ENCODE results near the gene RABL2A.
"Not testable (repeated sequence)": the region's sequence is repeated elsewhere in the genome, so short reads cannot be mapped to it uniquely, and the experiment has no call there.

Gene RABL2A

GRCh38 chr2:113626616-113627330 is at the start of gene RABL2A:
RABL2A (plus strand) TSS chr2:113627266; CDS start chr2:113628607, 1,341 bp downstream.
- peak; percentile 77 for DNase-seq (ENCODE audit: low read depth)

DNA sequence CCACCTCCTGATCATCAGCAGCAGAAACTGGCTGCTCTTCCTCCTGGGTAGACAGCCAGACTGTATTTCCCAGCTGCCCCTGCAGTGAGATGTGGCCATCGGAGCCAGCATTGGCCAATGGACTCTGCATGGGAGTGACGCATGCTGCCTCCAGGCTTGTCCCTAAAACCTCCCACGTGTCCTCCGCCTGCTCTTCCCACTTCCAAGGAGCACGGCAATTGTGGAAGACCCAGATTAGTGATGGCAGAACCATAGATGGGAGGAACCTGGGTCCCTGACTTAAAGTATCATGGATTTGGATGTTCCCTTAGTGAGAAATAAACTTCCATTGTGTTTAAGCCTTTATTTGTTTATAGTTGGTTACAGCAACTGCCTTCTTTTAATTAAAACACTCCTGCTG is 48.6 kb upstream of the RABL2A start:
- DNase-seq (ENCODE audit: low read depth) = not testable (repeated sequence)

- not testable (repeated sequence) for DNase-seq (ENCODE audit: low read depth)
These were observed 44.6 kb upstream of the RABL2A start for GRCh38 chr2:113582473-113582872.

DNA sequence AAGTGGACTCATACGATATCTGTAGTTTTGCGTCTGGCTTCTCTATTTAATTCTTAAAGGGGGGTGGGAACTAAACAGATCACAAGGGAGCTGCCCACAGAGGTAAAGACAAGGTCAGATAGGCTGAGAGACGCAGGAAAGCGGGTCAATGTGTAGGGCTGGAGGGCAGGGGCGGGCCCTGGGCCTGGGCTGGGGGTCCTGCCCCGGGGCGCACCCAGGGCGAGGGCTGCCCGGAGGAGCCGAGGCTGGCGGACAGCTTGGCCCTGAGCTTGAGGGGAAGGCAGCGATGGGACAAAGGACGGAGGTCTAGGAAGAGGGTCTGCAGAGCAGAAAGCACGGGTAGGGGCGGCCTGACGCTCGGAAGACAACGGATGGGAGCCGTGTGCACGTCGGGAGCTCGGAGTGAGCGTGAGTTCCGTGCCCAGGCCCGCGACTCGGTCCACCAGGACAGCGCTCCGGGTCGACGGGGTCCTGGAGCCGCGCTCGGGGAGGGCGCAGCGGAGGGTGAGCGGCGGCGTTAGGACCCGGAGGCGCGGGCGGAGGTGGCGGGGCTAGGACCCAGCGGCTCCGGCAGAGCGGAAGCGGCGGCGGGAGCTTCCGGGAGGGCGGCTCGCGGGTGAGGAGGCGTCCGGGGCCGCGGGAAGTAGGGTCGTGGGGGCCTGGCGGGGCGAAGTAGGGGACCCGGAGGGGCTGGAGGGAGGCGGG is 43.4 kb upstream of the RABL2A start:
- peak; percentile 74 for DNase-seq (ENCODE audit: low read depth)

DNA sequence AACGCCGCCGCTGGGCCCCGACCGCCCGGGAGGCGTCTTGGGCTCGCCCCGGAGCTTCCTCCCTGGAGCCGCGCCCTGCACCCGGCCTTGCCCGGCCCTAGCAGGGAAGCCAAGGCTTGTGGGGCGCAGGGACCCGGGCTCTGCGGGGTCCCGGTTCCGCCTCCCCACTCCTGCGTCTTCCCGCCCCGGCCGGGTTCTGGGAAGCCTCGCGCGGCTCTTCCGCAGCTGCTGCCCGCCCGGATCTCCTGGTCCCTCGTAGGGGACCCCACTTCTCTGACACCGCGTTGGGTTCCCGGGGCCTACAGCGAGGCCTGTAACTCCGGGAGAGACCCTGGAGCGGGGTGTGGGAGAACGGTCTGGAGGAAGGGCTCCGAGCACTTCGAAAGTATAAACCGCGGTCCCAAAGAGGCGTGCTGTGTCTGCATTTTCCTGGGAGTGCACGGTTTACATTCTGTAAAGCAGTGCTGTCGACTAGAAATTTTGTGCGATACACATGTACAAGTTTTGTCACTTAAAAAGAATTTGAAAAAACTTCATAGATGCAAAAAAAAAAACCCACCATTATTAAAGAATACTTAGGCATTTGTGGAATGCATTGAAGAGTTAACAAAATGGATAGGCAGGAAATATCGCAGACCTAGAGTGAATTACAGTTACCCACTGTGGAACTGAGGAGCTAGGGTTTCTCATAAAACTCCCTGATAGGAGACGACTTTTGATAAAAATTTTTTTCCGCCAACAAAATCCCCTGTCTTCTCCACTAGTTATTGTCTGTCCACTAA is 42.6 kb upstream of the RABL2A start:
- not testable (repeated sequence) for DNase-seq (ENCODE audit: low read depth)

- DNase-seq (ENCODE audit: low read depth) = peak; percentile 36
These were observed 39.9 kb upstream of the RABL2A start for GRCh38 chr2:113587201-113587600.

DNA sequence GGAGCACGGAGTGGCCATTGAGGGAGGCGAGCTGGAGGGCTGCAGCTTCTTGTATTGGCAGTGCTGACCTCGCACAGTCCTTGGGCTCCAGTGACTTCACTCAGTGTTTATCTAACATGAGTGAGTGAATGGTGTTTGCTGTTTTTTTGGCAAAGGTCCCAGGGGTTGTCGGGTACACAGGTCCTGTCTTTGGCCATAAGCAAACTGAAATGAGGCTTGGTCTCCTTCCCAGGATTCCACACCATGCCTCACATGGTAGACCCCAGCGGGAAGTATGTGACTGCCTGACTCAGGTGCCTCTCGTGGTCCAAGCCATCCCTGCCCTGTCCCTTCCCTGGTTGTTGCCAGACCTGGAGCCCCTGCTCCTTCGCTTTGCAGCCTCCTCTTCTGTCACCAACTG is 37.5 kb upstream of the RABL2A start:
- DNase-seq (ENCODE audit: low read depth) = not testable (repeated sequence)

DNA sequence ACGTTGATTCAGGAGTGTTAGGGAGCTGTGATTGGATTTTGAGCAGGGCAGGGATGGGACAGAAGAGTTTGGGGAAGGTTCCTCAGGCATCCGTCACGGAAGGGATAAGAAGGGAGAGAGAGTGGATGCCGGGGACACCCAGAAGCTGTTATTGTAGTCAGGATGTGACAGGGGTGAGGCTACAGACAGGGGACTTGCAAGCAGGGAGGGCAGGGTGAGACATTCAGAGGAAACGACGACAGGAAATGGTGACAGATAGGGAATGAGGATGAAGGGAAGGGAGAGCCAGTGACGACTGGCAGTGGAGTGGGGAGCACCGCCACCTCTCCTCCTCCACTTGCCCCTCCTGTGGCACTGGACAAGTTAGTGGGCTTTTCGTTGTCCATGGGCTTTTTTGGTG is 35.1 kb upstream of the RABL2A start:
- not testable (repeated sequence) for DNase-seq (ENCODE audit: low read depth)

DNA sequence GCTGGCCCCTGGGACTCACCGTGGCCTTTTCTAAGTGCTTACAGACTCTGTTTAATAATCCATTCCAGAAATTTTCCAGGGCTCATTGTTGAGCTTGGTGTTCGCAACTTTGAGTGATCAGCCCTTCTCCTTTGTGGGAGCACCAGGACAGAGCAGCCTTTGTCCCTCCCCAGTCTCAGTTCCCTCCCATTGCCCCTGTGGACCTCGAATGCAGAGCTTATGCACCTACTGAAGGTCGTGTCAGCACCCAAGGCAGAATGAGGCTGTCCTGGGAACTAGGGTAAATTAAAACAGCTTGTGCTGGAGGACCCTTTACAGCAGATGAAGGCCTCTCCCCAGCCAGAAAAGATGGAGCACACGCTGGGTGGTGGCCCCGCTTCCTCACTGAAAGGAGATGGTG is 33.8 kb upstream of the RABL2A start:
- not testable (repeated sequence) for DNase-seq (ENCODE audit: low read depth)

DNA sequence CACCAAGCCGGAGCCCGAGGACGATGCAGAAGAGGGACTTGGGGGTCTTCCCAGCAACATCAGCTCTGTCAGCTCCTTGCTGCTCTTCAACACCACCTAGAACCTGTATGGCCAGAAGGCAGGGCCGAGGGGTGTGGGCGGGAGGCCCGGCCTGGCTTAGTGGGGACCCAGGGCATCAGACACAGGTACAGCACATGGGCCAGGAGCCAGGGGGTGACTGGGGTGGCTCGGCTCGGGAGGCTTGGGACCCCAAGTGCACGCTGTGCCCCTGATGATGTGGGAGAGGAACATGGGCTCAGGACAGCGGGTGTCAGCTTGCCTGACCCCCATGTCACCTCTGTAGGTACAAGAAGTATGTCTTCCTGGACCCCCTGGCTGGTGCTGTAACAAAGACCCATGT is 31.3 kb upstream of the RABL2A start:
- not testable (repeated sequence) for DNase-seq (ENCODE audit: low read depth)

GRCh38 chr2:113597164-113597563 is 29.9 kb upstream of the RABL2A start:
- DNase-seq (ENCODE audit: low read depth) = not testable (repeated sequence)

DNA sequence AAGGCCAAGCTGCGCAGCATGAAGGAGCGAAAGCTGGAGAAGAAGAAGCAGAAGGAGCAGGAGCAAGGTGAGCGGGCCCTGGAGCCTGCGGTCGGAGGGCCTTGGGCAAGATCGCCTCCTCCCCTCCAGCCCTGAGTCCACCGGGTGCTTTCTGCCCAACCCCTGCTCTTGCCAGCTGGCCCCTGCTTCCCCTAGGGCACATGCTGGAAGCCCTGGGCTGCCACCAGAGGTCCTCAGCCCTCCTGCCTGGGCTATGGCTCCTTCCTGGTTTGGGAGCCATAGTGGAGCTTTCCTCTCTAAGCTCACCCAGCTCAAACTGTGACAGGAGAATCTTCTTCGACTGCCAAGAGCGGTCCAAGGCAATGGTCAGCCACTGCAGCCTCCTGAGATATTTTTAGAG is 29.5 kb upstream of the RABL2A start:
- DNase-seq (ENCODE audit: low read depth) = not testable (repeated sequence)

GRCh38 chr2:113598180-113598579 is 28.9 kb upstream of the RABL2A start:
- DNase-seq (ENCODE audit: low read depth) = not testable (repeated sequence)

DNA sequence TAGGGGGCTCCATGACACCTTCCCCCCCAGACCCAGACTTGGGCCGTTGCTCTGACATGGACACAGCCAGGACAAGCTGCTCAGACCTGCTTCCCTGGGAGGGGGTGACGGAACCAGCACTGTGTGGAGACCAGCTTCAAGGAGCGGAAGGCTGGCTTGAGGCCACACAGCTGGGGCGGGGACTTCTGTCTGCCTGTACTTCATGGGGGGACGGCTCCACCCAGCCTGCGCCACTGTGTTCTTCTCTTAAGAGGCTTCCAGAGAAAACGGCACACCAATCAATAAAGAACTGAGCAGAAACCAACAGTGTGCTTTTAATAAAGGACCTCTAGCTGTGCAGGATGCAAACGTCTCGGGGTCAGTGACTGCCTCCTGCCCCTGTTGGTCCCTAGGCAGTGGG is 28.3 kb upstream of the RABL2A start:
- not testable (repeated sequence) for DNase-seq (ENCODE audit: low read depth)

DNA sequence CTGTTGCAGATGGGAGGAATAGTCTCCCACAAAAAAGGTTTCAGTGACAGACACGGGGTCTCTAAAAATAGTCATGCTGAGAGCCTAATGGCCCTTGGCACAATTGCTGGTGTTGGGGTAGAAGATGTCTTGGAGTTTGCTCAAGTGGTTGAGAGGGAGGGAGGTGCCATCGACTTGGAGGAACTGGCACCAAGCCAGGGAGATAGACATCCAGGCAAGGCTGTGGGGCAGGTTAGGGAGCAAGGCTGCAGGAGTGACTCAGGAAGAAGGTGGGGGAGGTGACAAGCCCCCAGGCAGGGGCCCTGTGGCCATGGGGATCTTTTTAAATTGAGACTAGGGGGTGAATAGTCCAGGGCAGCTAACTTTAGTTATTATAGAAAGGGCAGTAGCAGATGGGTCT is 27.9 kb upstream of the RABL2A start:
- not testable (repeated sequence) for DNase-seq (ENCODE audit: low read depth)

DNA sequence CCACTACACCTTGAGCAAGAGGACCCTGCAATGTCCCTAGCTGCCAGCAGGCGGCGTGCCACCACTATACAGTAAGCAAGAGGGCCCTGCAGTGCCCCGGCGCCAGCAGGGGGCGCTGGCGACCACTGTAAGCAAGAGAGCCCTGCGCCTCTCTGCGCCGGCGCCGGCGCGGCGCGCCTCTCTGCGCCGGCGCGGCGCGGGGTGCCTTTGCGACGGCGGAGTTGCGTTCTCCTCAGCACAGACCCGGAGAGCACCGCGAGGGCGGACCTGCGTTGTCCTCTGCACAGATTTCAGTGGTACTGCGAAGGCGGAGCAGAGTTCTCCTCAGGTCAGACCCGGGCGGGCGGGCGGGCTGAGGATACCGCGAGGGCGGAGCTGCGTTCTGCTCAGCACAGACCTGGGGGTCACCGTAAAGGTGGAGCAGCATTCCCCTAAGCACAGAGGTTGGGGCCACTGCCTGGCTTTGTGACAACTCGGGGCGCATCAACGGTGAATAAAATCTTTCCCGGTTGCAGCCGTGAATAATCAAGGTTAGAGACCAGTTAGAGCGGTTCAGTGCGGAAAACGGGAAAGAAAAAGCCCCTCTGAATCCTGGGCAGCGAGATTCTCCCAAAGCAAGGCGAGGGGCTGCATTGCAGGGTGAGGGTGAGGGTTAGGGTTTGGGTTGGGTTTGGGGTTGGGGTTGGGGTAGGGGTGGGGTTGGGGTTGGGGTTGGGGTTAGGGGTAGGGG is 24.9 kb upstream of the RABL2A start:
- DNase-seq (ENCODE audit: low read depth) = peak; percentile 17

- no peak for DNase-seq (ENCODE audit: low read depth)
These were observed 24.1 kb upstream of the RABL2A start for GRCh38 chr2:113602869-113603466.

GRCh38 chr2:113603467-113604084 is 23.5 kb upstream of the RABL2A start:
- peak; percentile 93 for DNase-seq (ENCODE audit: low read depth)

DNA sequence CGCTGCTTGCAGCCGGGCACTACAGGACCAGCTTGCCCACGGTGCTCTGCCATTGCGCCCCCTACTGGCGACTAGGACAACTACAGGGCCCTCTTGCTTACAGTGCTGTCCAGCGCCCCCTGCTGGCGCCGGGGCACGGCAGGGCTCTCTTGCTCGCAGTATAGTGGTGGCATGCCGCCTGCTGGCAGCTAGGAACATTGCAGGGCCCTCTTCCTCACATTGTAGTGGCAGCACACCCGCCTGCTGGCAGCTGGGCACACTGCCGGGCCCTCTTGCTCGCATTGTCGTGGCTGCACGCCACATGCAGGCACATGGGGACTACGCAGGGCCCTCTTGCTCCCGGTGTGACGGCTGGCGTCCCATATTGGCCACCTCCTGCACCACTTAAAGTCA is 23.0 kb upstream of the RABL2A start:
- DNase-seq (ENCODE audit: low read depth) = peak; percentile 93

DNA sequence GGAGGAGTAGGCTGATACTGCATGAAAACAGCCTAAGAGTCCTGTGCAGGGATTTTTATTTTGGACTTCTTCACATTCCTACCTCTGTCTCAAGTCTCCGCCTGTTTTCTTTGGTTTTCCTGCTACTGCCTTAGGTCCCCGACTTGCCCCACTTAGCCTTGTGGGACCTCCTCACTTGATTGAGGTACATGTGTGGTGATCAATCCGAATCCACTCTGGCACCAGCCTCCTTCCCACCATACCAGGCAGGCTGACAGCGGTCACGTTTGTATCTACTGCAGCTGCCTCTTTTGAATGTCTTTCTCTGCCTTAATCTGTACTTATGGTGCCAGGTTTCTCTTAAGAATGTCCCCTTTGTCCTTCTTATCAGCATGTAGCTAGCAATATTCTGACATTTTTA is 22.4 kb upstream of the RABL2A start:
- not testable (repeated sequence) for DNase-seq (ENCODE audit: low read depth)

GRCh38 chr2:113606036-113606435 is 21.0 kb upstream of the RABL2A start:
- DNase-seq (ENCODE audit: low read depth) = not testable (repeated sequence)

All from fibroblast of gingiva (primary cell).